ENCODE results near the gene CAMK4.

GRCh38 chr5:111398013-111398412 lies 173.8 kb downstream of the CAMK4 start:
- no peak for TF ChIP-seq CTCF (IDR thresholded peaks at IDR 0.05; ENCODE audit: low read depth, low read length, poor library complexity, severe bottlenecking)
- TF ChIP-seq EZH2phosphoT487 (IDR thresholded peaks at IDR 0.05; ENCODE audit: borderline replicate concordance, low read length): no peak
